Regular cardiac myocyte (primary cell): Measurements from ENCODE around the gene PON1. TPM values are rescaled to one million over a fixed set of nuclear protein-coding genes. Genes with fewer than 3 reads are reported as not detected.

Source experiments
- total RNA-seq: library from RNA; depleted of rRNA; stranded (reverse); fragments of >200 nt; gene quantifications from 2 replicates; pipeline ENCODE4 v1.2.3, GENCODE V29; 2014

Gene PON1
- not detected in 2 replicates for total RNA-seq

GRCh38 chr7:95324431-95324830, at the start of gene PON1:
TSS of gene PON1 (minus strand) at chr7:95324532. CDS start at chr7:95324475, 57 bp downstream.

Other genes with a start within 250 kb of the PON1 start
- under 0.01 TPM in 2 replicates for gene PON3, start 71.8 kb upstream of the PON1 start, total RNA-seq
- gene PON2, start 110.5 kb upstream of the PON1 start, total RNA-seq = 62.5 and 95.8 TPM in 2 replicates
- not detected in 2 replicates for gene ASB4, start 161.4 kb upstream of the PON1 start, total RNA-seq